Kasumi-1 (cell line): ENCODE results near the gene NCS1.
"Not testable (repeated sequence)": the region's sequence is repeated elsewhere in the genome, so short reads cannot be mapped to it uniquely, and the experiment has no call there.

Source experiments
- DNase-seq, 2 experiments: peaks; one replicate each; lab custom pipeline; 2025; lab: John Stamatoyannopoulos, UW

Gene NCS1

DNA sequence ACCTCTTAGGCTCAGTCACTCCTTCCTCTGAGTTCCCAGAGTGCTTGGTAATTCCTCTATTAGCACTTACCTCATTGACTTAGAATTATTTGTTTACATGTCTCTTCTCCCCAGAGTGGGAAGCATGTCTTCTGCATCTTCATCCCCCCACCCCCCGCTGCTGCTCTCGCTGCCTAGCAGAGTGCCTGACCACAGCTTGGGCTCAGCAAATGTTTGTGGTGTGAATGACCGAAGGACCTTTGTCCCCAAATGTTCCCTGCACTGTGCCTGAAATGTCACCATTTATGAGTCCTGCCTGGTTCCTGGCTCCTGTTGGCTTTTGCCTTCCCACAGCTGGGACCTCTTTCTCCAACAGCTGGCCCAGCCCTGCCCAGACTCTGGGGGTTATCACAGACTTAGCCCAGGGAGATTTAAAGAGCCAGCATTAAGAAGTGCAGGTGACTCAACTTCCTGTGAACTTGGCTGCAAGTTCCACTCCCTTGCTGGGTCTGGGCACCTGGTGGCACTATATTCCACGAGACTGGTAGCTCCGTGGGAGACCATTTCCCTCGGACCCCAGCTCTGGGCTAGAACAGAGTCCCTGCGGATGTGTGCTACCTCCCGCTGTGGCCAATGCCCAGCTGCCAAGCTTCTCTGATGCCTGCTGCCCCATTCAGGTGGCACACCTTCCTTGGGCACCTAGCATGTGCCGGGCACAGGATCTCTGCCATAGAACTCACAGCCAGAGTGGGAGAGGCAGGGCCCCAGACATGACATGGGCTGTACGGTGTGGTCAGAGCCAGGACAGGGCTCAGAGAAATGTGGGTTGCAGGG is 91.6 kb downstream of the NCS1 start:
- DNase-seq = no peak

DNA sequence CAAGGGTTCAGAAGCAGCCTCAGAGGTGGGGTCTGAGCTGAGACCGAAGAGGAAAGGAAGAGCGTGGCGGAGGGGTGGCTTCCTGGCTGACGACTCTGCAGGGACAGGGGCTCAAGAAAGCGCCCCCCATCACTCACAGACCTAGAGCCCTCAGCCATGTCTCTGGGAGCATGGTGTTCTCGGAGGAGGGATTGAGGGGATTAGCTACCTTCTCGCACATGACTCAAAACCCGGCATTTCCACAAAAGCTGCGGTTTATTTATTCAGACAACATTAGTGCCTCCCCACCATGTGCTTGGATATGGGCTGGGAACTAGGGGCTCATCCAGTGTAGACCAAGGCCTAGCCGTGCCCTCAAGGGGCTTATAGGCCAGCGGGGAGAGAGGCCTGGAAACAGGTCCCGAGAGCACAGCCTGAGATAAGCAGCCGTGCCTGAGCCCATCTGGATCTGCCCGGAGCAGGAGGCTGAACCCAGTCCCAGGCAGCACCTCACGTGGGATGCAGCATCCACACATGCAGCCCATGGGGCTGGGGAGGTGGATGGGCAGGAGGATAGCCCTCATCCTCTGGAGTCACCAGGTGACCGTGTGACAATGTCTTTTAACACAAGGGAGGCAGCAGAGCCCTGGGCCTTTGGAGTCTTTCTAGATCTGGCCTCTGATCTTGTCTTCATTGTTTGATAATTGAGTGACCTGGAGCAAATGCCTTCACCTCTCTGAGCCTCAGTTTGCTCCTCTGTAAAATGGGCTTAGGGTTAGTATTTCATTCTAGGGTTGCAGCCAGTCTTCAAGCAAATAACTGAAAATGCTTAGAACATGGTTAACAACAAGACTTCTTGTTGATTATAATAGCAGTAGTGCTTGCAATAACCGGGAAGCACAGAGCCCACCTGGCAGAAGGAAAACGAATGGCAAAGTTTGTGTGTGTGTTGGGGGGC is 92.5 kb downstream of the NCS1 start:
- no peak for DNase-seq

DNA sequence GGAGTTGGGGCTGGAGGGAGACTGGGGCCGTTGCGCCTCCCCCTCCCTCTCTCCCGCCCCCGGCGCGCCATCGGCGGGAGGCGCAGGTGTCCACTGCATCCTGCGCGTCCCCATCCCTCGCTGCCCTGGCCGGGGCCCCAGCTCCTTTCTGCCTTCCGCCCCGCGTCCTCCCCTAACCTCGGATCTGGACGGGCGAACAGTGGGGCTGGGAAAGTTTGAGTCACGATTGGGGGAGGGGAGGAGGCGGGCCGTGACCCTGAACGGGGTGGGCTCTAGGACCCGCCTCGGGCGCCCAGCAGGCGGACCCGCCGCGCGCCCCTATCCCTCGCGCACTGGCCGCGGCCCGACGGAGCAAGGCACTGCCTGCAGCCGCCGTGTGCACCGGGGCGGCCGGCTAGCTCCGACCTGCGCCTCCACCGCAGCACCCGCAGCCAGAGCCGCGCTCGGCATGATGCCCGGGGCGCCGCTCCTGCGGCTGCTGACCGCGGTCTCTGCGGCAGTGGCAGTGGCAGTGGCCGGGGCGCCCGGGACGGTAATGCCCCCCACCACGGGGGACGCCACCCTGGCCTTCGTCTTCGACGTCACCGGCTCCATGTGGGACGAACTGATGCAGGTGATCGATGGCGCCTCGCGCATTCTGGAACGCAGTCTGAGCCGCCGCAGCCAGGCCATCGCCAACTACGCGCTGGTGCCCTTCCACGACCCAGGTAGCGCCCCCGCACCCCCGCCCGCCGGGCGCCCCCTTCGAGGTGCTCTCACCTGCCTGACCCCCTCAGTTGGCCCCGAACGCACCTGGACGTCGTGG is 93.4 kb downstream of the NCS1 start, which contains the start of gene HMCN2:
TSS of gene HMCN2 (plus strand) at position 330 of the 805 bp plus-strand sequence. CDS start at position 449, 119 bp downstream.
- DNase-seq = no peak

DNA sequence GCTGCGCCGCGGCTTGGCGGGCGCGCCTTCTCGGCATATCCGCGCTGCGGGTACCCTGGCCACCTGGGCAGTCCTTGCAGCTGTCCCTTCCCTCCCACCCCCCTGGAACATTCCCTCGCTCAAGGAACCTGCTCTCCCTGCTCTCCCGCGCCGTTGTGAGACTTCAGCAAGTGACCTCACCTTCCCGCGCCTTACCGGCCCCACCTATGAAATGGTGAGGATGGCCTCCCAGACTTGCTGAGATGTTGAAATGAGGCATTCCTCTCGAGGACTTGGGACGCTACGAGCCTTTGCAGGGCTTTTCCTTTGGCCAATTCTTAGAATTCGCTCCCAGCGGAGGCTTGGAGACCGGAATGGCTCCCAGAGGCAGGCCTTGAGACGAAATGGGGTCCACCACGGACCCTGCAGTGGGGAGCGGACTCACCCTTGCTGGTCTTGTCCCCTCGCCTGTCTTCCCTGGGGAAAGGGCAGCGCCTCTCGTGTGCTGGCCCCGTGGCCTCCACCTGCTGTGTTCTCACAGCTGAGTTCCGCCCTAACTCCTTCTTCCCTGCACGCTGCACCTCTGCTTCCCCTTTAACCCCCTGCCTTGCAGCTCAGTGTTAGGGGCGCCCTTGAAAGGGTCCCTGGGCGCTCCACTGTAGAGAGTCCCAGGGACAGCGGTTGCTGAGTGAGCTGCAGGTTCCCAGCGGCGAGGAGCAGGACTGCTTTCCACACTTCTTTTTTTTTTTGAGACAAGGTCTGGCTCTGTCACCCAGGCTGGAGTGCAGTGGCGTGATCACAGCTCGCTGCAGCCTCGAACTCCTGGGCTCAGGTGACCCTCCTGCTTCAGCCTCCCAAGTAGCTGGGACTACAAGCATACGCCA is 94.3 kb downstream of the NCS1 start:
- no peak for DNase-seq

DNA sequence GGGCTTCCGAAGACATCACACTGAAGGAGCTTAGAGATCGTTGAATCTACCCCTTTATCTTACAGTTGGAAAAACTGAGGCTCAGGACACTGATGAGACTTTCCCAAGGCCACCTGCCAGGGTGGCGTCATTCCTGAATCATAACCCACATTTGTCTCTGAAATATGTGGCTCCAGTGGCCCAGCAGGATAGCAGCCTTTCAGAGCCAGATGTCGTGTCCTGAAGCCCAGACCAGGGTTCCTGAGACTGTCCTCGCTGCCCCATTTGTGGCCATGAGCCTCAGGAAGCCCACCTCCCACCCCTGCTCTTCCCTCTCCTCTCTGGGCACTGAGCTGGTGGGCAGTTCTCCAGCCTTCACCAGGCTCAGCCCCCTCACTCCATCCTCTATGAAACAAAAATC is 95.7 kb downstream of the NCS1 start:
- no peak for DNase-seq

DNA sequence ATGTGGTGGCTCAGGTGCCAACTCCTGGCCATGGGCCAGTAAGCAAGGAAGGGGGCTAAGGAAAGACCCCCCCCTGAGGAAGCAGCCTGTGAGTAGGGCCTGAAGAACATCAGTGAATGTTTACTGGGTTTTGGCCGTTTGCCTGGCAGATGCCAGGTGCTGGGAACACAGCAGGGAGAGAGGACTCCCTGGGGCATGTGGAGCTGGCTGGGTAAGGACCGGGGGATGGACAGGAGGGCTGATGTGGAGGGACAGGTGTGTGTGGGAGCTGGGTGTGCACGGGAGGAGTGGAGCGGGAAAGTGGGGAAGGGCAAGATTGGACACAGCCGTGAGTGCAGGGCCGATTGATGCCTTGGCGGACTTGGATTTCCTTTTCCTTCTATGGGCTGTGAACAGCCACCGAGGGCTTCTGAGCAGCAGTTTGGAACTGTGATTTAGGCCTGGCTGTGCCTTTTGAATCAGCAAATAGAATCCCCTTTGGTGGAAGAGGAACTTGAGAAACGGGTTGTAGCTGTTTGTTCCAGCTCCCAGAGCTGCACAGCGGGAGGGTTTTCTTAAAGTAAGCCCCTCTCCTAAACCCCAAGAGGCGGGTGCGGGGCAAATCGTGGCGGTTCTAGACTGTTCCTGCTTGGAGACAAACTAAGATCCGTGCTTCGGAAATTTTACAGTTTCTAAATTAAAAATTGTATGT is 96.5 kb downstream of the NCS1 start:
- peak in 1 of 2 experiments; percentile 9 for DNase-seq

DNA sequence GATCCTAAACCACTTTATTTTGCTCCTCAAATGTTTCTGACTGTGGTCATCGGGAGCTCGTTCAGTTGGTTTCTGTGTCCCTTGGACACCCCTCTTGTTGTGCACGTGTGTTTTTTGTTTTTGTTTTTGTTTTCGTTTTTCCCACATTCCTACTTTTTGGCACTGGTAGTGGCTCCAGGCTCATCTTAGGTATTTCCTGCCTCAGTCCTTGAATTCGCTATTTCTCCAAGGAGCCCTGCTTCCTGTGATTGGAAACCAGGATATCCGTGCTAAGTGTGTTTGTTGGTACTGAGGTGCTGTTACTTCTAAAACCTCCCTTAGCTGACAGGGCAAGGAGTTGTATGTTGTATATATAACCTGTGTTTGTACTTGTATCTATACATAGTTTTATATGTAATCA is 99.3 kb downstream of the NCS1 start:
- no peak for DNase-seq

DNA sequence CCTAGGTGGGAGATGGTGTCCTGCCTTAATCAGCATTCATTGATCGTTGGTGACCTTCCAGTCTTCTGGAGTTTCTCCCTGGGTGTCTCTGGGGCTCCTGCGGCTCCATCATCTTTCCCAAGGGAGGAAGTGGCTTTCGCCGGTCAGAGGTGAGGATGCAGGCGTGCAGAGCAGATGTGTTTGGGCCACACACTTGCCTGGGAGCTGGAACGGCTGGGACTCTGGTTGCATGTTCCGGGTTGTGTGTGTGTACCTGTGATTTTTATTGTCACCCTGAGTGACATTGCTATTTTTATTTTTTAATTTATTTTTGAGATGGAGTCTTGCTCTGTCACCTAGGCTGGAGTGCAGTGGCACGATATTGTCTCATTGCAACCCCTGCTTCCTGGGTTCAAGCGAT is 103.0 kb downstream of the NCS1 start:
- DNase-seq = no peak

DNA sequence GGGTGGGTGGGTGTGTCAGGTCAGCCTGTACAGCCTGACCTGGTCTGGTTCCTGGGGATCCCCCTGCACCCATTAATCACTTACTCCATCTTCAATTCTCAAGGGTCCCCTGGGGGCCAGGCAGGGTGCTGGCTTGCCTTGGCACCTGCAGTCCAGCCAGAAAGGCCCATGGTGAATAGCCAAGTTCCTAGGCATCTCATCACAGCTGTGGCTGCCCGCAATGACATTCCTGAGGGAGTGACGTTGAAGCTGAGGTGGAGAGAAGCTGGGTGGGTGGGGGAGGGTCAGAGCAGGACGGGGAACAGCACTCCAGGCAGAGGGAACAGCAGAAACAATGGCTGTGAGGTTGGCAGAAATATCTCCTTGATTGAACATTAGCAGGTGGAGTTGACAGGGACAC is 103.9 kb downstream of the NCS1 start:
- DNase-seq = no peak

DNA sequence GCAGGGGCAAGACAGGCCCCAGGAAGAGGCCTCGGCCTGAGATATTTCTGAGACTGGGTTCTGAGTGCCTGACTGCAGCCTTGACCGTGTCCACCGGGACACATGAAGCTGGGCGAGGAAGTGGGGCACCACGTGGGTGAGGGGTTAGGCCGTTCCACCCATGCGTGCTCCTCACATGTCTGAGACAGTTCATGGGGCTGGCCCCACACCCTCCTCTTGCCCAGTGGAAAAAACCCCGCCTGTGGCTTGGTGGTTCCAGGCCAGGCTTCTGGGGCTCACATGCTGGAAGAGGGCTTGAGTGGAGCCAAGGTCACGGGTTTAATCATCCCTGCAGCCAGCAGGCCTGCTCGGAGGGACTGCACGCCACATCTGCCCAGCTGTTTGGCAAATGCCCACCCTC is 104.8 kb downstream of the NCS1 start:
- no peak for DNase-seq

DNA sequence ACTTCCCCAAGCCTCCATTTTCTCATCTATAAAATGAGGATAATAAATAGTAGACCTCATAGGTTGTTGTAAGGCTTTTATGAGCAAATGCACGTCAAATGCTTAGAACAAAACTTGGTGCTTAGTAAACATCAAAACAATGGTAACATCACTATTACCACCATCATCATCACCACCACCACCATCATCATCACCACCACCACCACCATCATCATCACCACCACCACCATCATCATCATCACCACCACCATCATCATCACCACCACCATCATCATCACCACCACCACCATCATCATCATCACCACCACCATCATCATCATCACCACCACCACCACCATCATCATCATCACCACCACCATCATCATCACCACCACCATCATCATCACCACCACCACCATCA is 105.3 kb downstream of the NCS1 start:
- DNase-seq = not testable (repeated sequence)

DNA sequence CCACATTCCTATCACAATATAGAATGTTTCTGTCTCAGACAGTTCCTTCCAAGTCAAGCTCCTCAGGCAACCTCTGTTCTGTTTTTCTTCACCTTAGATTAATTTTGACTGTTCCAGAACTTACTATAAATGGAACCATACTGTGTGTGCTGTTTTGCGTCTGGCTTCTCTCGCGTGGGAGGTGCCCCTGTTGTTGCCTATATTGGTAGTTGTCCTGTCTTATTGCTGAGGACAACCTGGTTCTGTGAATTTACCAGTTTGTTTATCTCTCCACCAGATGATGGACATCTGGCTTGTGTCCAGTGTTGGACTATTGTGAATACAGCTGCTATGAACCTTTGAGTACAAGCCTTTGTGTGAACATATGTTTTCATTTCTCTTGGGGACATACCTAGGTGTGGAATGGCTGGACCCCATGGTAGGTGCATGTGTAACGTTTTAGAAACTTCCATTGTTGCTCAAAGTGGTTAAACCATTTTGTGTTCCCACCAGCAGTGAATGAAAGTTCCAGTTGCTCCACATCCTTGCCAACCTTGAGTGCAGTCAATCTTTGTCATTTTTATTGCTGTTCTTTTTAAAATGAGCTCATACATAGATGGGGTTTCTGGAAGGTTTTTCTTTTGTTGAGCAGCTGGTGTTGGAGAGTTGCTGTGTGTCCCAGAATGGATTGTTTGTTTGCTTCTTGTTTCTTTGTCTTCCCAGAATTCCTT is 111.5 kb downstream of the NCS1 start:
- DNase-seq = no peak

DNA sequence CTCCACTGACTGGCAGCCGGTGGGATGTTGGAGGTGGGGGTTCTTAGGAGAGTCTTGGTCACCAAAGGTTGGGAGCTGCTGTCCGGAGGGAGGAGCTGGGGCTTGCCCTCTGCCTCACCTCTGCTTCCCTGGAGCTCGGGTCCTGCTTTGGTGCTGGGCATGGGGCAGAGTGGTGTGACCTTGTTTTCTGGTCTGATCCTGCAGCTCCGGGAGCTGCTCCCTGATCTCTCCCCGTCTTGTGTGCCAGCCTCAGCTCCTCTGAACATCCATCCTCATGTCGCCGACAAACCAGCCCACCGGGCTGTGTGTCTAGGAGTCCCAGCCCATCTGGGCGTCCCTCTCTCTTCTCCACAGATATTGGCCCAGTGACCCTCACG is 112.0 kb downstream of the NCS1 start:
- DNase-seq = no peak

DNA sequence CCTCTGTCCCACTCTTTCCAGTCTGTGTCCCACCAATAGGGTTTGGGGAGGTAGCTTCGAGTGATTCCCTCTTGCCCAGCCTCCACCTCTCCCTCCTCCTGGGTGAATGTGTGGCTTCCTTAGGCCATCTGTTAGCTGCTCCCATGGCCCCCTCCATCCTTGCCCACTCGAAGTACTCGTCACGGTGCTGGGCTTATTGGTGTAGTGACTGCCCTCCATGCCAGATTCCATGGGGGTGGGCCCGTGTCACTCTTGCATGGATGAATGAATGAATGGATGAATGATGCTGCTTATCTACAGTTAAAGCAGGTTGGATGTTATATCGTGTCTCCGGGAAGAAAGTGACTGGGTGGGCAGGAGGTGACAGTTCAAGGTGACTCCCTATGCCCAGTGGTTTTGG is 112.5 kb downstream of the NCS1 start:
- no peak for DNase-seq

DNA sequence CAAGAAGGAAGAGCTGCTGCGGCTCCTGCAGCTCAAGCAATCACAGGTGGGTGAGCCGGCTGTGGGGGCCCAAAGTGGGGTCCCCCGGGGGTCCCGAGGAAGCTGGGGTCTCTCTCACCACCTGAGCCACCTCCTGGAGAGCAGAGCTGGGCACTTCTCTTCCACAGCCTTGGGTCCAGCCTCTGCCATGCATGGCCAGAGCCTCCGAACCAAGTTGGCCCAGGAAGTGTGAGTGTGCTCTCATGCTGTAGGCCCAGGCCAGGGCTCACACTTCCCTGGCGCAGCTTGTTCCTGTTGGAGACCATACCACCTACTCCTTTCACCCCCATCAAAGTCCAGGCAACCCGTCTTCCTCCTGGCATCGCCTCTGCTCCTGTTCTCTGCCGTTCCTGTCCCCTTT is 113.1 kb downstream of the NCS1 start:
- DNase-seq = no peak

DNA sequence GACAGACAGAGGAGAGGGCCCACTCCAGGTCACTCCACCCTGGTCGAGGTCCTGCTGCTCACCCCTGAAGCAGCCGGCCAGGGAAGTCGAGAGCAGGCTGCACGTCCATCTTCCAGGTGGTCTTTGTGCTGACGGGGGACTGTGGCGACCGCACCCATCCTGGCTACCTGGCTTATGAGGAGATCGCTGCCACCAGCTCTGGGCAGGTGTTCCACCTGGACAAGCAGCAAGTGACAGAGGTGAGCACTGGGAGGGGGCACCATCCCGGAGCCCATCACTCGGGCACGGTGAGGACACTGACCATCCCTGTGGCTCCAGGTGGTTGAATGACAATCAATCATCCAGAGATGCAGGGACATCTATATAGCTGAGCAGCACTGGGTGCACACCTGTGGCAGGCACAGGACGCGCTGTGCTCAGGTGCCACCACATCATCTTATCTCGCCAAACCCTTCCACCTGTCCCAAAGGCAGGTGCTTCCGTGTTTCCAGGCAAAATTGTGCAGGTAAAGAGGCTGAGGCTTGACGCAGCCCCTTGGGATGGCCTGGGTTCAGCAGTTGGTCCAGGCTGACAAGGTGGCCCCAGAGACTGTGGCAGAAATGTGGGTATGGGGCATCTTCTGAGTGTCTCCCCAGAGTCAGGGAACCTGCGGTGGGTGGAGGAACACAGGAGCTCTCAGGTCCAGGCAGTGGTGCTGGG is 114.0 kb downstream of the NCS1 start:
- no peak for DNase-seq
